Neural cell (in vitro differentiated cells): Measurements from ENCODE around the gene KIF6. TPM values are rescaled to one million over a fixed set of nuclear protein-coding genes. Genes with fewer than 3 reads are reported as not detected.

Experiments used
- H2AFZ ChIP-seq: fragments of 200-600, 300-800 bp; sonication (generic), shearing (Covaris generic); 2 replicates; pipeline ENCODE4 v1.6.0; 2014; ENCODE audit warnings: low read depth, mild to moderate bottlenecking, antibody characterized with exemption, low read length, moderate library complexity
- H3F3A ChIP-seq: fragments of 200-600 bp; shearing (Covaris generic); 2 replicates; pipeline ENCODE4 v1.6.1; 2016; ENCODE audit warnings: mild to moderate bottlenecking, moderate library complexity, mixed read lengths, antibody characterized with exemption, low read length; ENCODE audit not compliant: insufficient read depth, poor library complexity, severe bottlenecking
- H3K27ac ChIP-seq: fragments of 200-600, 300-800 bp; sonication (generic), shearing (Covaris generic); 2 replicates; pipeline ENCODE4 v1.5.1; 2014; ENCODE audit warnings: mild to moderate bottlenecking, low read length, moderate library complexity
- H3K27me3 ChIP-seq: fragments of 300-800, 200-600 bp; sonication (generic), shearing (Covaris generic); 2 replicates; pipeline ENCODE4 v1.6.0; 2014; ENCODE audit warnings: mild to moderate bottlenecking, low read depth, low read length, moderate library complexity; ENCODE audit not compliant: insufficient read depth
- H3K36me3 ChIP-seq: fragments of 300-800, 200-600 bp; sonication (generic), shearing (Covaris generic); 2 replicates; pipeline ENCODE4 v1.5.1; 2014; ENCODE audit warnings: mild to moderate bottlenecking, antibody characterized with exemption, low read length, moderate library complexity; ENCODE audit not compliant: insufficient read depth
- H3K4me2 ChIP-seq: fragments of 300-800, 200-600 bp; sonication (generic), shearing (Covaris generic); 2 replicates; pipeline ENCODE4 v1.6.0; 2014; ENCODE audit warnings: mild to moderate bottlenecking, low read length
- H3K4me3 ChIP-seq: fragments of 300-800, 200-600 bp; sonication (generic), shearing (Covaris generic); 2 replicates; pipeline ENCODE4 v1.5.1; 2014; ENCODE audit warnings: mild to moderate bottlenecking, low read length, moderate library complexity
- H3K79me2 ChIP-seq: fragments of 200-600 bp; shearing (Covaris generic); replicated peaks from 2 replicates; pipeline ENCODE4 v1.6.0; 2014; ENCODE audit warnings: mild to moderate bottlenecking, low read length, moderate library complexity; ENCODE audit not compliant: insufficient read depth
- H3K9ac ChIP-seq: fragments of 300-800, 200-600 bp; sonication (generic), shearing (Covaris generic); 2 replicates; pipeline ENCODE4 v1.6.1; 2016; ENCODE audit warnings: mild to moderate bottlenecking, low read length, mixed read lengths
- H3K9me2 ChIP-seq: fragments of 200-600 bp; shearing (Covaris generic); 2 replicates; pipeline ENCODE4 v1.6.1; 2016; ENCODE audit warnings: mild to moderate bottlenecking, low read length, mixed read lengths; ENCODE audit not compliant: insufficient read depth
- H3K9me3 ChIP-seq: fragments of 200-600, 300-800 bp; sonication (generic), shearing (Covaris generic); 2 replicates; pipeline ENCODE4 v1.6.1; 2016; ENCODE audit warnings: mild to moderate bottlenecking, mixed run types, low read length, moderate library complexity, mixed read lengths
- H4K20me1 ChIP-seq: fragments of 200-600 bp; shearing (Covaris generic); 2 replicates; pipeline ENCODE4 v1.6.1; 2016; ENCODE audit warnings: mild to moderate bottlenecking, mixed run types; ENCODE audit not compliant: insufficient read depth
- EP300 ChIP-seq: fragments of 450-650 bp; conservative IDR thresholded peaks from 2 replicates; pipeline ENCODE4 v1.6.1; 2014; ENCODE audit warnings: antibody characterized with exemption, mild to moderate bottlenecking, moderate library complexity; ENCODE audit not compliant: poor library complexity, severe bottlenecking
- EZH2 ChIP-seq: fragments of 200-600, 300-800 bp; shearing (Covaris generic), sonication (generic); IDR thresholded peaks from 2 replicates; pipeline ENCODE4 v1.6.1; 2014; ENCODE audit warnings: antibody characterized with exemption, low read length, borderline replicate concordance, mild to moderate bottlenecking; ENCODE audit not compliant: insufficient read depth, poor library complexity, severe bottlenecking
- MXI1 ChIP-seq: fragments of 450-650 bp; conservative IDR thresholded peaks from 2 replicates; pipeline ENCODE4 v1.6.1; 2014; ENCODE audit warnings: antibody characterized with exemption, mild to moderate bottlenecking; ENCODE audit not compliant: poor library complexity, severe bottlenecking
- POLR2AphosphoS5 ChIP-seq: IDR thresholded peaks from 2 replicates; pipeline ENCODE4 v1.6.1; 2012
- RAD21 ChIP-seq: fragments of 450-650 bp; conservative IDR thresholded peaks from 2 replicates; pipeline ENCODE4 v1.6.1; 2014; ENCODE audit warnings: antibody characterized with exemption, mild to moderate bottlenecking, moderate library complexity
- SMC3 ChIP-seq: fragments of 450-650 bp; conservative IDR thresholded peaks from 2 replicates; pipeline ENCODE4 v1.6.1; 2014; ENCODE audit warnings: antibody characterized with exemption, mild to moderate bottlenecking, moderate library complexity; ENCODE audit not compliant: poor library complexity
- TAF1 ChIP-seq: IDR thresholded peaks from 2 replicates; pipeline ENCODE4 v1.6.1; 2012; ENCODE audit warnings: low read depth
- polyA plus RNA-seq: library from polyadenylated mRNA; depleted of rRNA; stranded (reverse); fragments of >200 nt; gene quantifications from 2 replicates; pipeline ENCODE4 v1.2.3, GENCODE V29; 2014
- TF ChIP-seq, protein P1 (sequence below): fragments of 450-650 bp; IDR thresholded peaks from 2 replicates; pipeline ENCODE4 v1.5.1; 2014; ENCODE audit warnings: antibody characterized with exemption, mild to moderate bottlenecking, moderate library complexity; ENCODE audit not compliant: poor library complexity, severe bottlenecking
- TF ChIP-seq, protein P2 (sequence below): IDR thresholded peaks from 2 replicates; pipeline ENCODE4 v1.6.1; 2012; ENCODE audit warnings: borderline replicate concordance

The KIF6 gene
- polyA plus RNA-seq, 1 donor from 2014 or later = 2.1 TPM

DNA sequence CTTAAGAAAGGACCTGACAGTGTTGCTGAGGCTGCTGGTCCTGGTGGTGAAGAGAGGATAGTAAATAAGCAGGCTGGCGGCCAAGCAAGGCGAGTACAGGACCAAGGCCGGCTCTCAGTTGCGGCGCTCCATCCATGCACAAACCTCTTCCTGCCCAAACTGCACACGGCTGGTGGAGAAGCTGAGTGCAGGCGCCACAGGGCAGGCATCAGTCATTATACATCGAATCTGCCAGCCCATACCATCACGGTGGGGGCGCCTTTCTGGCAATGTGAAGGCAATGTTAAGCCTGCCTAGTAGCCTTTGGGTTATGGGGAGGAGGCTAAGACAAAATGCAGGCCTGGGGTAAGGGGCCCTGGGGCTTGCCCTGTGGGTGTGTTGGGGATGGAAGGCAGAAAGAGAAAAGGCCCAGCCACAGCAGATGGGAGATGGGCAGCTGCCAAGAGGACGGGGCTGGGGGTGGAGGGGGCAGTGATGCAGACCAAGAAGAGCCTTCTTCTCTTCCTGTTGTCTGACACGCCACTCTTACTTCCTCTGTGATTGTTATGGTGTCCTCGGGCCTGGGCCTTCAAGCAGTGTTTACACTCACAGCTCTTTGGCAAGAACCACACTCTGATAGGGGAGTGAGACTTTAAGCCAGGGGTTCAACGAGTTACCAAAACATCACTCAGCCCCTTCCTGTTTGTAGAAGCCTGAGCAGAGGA lies 382.4 kb downstream of the KIF6 start:
- Histone ChIP-seq H3K4me3 (no peak overlapping the region), H3K36me3 (no peaks in the 10 kb centered on the region), H3K9ac (no peak overlapping the region), H2AFZ (no peak overlapping the region), H4K20me1 (no peaks in the 10 kb centered on the region), H3K9me2 (no peaks in the 10 kb centered on the region), H3K9me3 (no peaks in the 10 kb centered on the region), H3K4me2 (no peak overlapping the region), H3F3A (no peaks in the 10 kb centered on the region), H3K79me2 (no peaks in the 10 kb centered on the region), H3K27ac (no peak overlapping the region), H3K27me3 (no peaks in the 10 kb centered on the region)
- TF ChIP-seq MXI1 = no peak
- TF ChIP-seq EP300 = no peak
- TF ChIP-seq, protein P1, sequence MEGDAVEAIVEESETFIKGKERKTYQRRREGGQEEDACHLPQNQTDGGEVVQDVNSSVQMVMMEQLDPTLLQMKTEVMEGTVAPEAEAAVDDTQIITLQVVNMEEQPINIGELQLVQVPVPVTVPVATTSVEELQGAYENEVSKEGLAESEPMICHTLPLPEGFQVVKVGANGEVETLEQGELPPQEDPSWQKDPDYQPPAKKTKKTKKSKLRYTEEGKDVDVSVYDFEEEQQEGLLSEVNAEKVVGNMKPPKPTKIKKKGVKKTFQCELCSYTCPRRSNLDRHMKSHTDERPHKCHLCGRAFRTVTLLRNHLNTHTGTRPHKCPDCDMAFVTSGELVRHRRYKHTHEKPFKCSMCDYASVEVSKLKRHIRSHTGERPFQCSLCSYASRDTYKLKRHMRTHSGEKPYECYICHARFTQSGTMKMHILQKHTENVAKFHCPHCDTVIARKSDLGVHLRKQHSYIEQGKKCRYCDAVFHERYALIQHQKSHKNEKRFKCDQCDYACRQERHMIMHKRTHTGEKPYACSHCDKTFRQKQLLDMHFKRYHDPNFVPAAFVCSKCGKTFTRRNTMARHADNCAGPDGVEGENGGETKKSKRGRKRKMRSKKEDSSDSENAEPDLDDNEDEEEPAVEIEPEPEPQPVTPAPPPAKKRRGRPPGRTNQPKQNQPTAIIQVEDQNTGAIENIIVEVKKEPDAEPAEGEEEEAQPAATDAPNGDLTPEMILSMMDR = no peak
- no peak for TF ChIP-seq RAD21
- TF ChIP-seq POLR2AphosphoS5 = no peak

DNA sequence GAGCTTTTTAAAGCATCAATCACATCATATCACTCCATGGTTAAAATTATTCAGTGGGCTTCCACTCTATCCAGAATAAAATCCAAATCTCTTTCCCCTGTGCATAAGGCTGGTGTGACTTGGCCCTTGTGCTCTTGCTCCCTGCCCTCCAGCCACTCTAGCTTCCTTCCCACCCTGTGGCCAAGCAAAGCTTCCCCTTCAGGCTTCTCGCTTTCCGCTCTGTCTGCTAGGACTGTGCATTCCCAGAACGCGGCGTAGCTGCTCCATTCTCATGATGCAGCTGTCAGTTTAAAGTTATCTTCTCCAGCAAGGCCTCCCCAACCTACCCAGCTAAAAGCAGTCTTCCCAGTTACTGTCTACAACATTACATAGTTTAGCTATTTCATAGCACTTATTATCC lies 383.3 kb downstream of the KIF6 start:
- no peak for TF ChIP-seq TAF1
- Histone ChIP-seq H3K27me3 (no peaks in the 10 kb centered on the region), H4K20me1 (no peaks in the 10 kb centered on the region), H3K4me3 (no peak overlapping the region), H3K36me3 (no peaks in the 10 kb centered on the region), H2AFZ (no peak overlapping the region), H3K4me2 (no peak overlapping the region), H3K9me2 (no peaks in the 10 kb centered on the region), H3K9me3 (no peaks in the 10 kb centered on the region), H3K9ac (no peak overlapping the region), H3K27ac (no peak overlapping the region), H3K79me2 (no peaks in the 10 kb centered on the region), H3F3A (no peaks in the 10 kb centered on the region)

DNA sequence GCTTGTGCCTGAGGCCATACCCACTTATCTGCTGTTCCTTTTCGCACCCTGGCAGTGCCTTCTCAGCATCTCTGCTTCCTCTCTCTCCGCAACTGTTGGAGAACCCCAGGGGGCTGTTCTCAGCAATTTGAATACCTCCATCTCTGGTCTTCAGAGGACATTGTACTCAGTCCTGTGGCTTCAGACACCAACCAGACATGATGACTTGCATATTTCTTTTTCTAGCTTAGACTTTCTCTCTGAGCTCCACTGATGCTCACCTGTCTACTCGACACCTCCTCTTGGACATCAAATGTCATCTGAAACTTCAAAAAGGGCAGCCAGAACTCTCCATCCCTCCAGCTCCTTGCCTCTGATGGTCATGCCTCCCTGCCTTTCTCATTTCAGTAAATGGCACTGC lies 383.9 kb downstream of the KIF6 start:
- Histone ChIP-seq H3F3A (no peaks in the 10 kb centered on the region), H3K36me3 (no peaks in the 10 kb centered on the region), H3K4me3 (no peak overlapping the region), H3K27ac (no peak overlapping the region), H3K79me2 (no peaks in the 10 kb centered on the region), H4K20me1 (no peaks in the 10 kb centered on the region), H2AFZ (no peak overlapping the region), H3K9me3 (no peaks in the 10 kb centered on the region), H3K9me2 (no peaks in the 10 kb centered on the region), H3K4me2 (no peak overlapping the region), H3K9ac (no peak overlapping the region), H3K27me3 (no peaks in the 10 kb centered on the region)
- TF ChIP-seq SMC3 (no peak), TAF1 (no peak), MXI1 (no peak), EZH2 (no peak), EP300 (no peak), POLR2AphosphoS5 (no peak), RAD21 (no peak)
- TF ChIP-seq, protein P1 = no peak
- TF ChIP-seq, protein P2, sequence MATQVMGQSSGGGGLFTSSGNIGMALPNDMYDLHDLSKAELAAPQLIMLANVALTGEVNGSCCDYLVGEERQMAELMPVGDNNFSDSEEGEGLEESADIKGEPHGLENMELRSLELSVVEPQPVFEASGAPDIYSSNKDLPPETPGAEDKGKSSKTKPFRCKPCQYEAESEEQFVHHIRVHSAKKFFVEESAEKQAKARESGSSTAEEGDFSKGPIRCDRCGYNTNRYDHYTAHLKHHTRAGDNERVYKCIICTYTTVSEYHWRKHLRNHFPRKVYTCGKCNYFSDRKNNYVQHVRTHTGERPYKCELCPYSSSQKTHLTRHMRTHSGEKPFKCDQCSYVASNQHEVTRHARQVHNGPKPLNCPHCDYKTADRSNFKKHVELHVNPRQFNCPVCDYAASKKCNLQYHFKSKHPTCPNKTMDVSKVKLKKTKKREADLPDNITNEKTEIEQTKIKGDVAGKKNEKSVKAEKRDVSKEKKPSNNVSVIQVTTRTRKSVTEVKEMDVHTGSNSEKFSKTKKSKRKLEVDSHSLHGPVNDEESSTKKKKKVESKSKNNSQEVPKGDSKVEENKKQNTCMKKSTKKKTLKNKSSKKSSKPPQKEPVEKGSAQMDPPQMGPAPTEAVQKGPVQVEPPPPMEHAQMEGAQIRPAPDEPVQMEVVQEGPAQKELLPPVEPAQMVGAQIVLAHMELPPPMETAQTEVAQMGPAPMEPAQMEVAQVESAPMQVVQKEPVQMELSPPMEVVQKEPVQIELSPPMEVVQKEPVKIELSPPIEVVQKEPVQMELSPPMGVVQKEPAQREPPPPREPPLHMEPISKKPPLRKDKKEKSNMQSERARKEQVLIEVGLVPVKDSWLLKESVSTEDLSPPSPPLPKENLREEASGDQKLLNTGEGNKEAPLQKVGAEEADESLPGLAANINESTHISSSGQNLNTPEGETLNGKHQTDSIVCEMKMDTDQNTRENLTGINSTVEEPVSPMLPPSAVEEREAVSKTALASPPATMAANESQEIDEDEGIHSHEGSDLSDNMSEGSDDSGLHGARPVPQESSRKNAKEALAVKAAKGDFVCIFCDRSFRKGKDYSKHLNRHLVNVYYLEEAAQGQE = no peak
